Measurements from ENCODE around the gene DNMBP. TPM values are rescaled to one million over a fixed set of nuclear protein-coding genes. Genes with fewer than 3 reads are reported as not detected.

DNMBP gene
- total and polyA plus RNA-seq, 2 of the 8 experiments (the other 6 are each of a cell fraction or from before 2014, with no cell fraction given) = 19.1 to 26.4 TPM

- Histone ChIP-seq H3K27ac (ENCODE audit: low read depth, low read length) (no peak overlapping the region), H4K20me1 (replicated peaks in 1 of 2; ENCODE audit: control insufficient read depth in 1 of 2, insufficient read depth in 2 of 2, low read length in 2 of 2) (no peaks in the 10 kb centered on the region)
- TF ChIP-seq RNF2 (IDR thresholded peaks at IDR 0.05; ENCODE audit: borderline replicate concordance, low read depth, low read length, missing control alignments, poor library complexity, severe bottlenecking) (no peak), CEBPB (IDR thresholded peaks at IDR 0.05; ENCODE audit: low read depth, low read length) (no peak), NRF1 (IDR thresholded peaks at IDR 0.05; ENCODE audit: low read depth, low read length) (no peak), JUN (IDR thresholded peaks at IDR 0.05; ENCODE audit: low read depth, low read length) (no peak), EGR1 (IDR thresholded peaks at IDR 0.05; ENCODE audit: borderline replicate concordance, low read depth, low read length) (no peak), TEAD4 (IDR thresholded peaks at IDR 0.05; ENCODE audit: low read depth, low read length) (no peak), FOSL1 (IDR thresholded peaks at IDR 0.05; ENCODE audit: insufficient read depth, low read depth, low read length) (no peak), SIN3A (conservative IDR thresholded peaks at IDR 0.05 in 1 of 2, IDR thresholded peaks at IDR 0.05 in 1 of 2; ENCODE audit: low read depth in 1 of 2, low read length in 2 of 2) (no peak), ASH2L (IDR thresholded peaks at IDR 0.05; ENCODE audit: low read length) (no peak), MAX (IDR thresholded peaks at IDR 0.05) (no peak), GTF2F1 (IDR thresholded peaks at IDR 0.05; ENCODE audit: borderline replicate concordance, low read depth, low read length) (no peak), CHD2 (IDR thresholded peaks at IDR 0.05; ENCODE audit: low read length) (no peak)
These were observed 14.5 kb downstream of the DNMBP start for GRCh38 chr10:99995269-99995668.

More at GRCh38 chr10:99995269-99995668, 14.5 kb downstream of the DNMBP start:
- H3K79me2 ChIP-seq (ENCODE audit: control insufficient read depth in 1 of 2, insufficient read depth in 2 of 2, low read length in 2 of 2) = no peaks in the 10 kb centered on the region
- H2BK5ac ChIP-seq (ENCODE audit: low read depth, low read length) = no peak overlapping the region
- no peak overlapping the region for H3K56ac ChIP-seq (replicated peaks; ENCODE audit: insufficient read length, low read depth, low read length)
- no peak overlapping the region for H2AK5ac ChIP-seq (ENCODE audit: low read depth, low read length)
- no peak overlapping the region for H3K4ac ChIP-seq (replicated peaks; ENCODE audit: insufficient read length, low read depth, low read length)
- no peak overlapping the region for H4K91ac ChIP-seq (replicated peaks; ENCODE audit: insufficient read length, low read length)
- H2BK15ac ChIP-seq (ENCODE audit: low read length) = no peak overlapping the region
- H2BK20ac ChIP-seq (ENCODE audit: low read length) = no peak overlapping the region
- H3K79me1 ChIP-seq (ENCODE audit: low read depth, low read length) = peaks cover 2% of the 10 kb centered on the region
- H3K9ac ChIP-seq (replicated peaks in 1 of 4; ENCODE audit: extremely low read depth in 1 of 4, low read depth in 3 of 4, low read length in 3 of 4) = no peak overlapping the region
- H3K4me2 ChIP-seq (ENCODE audit: insufficient read depth in 1 of 2, low read depth in 2 of 2, low read length in 2 of 2) = no peak overlapping the region
- H3K9me3 ChIP-seq (ENCODE audit: insufficient read depth in 2 of 2, low read depth in 1 of 2, low read length in 1 of 2) = no peaks in the 10 kb centered on the region
- H3K36me3 ChIP-seq (ENCODE audit: control insufficient read depth in 2 of 4, insufficient read depth in 4 of 4, low read length in 3 of 4) = no peaks in the 10 kb centered on the region
- no peak for DNase-seq (ENCODE audit: low read depth in 1 of 2, low spot score in 2 of 2)
- no peak overlapping the region for H3K14ac ChIP-seq (ENCODE audit: insufficient read length)
- H3K4me1 ChIP-seq (replicated peaks in 1 of 4; ENCODE audit: control insufficient read depth in 3 of 4, insufficient read depth in 4 of 4, low read length in 3 of 4) = peaks cover 1 to 3% (median 2%) of the 10 kb centered on the region in 4 experiments; a peak in 4 of 7 replicates
- no peak overlapping the region for H2BK12ac ChIP-seq (ENCODE audit: low read depth, low read length)
- no peak overlapping the region for H2AFZ ChIP-seq (ENCODE audit: low read length)
- H3K27me3 ChIP-seq (replicated peaks in 1 of 4; ENCODE audit: control insufficient read depth in 3 of 4, extremely low read depth in 1 of 4, insufficient read depth in 3 of 4, low read length in 3 of 4) = no peaks in the 10 kb centered on the region
- H2BK120ac ChIP-seq (replicated peaks; ENCODE audit: low read depth, low read length) = no peak overlapping the region
- H3K23ac ChIP-seq (ENCODE audit: insufficient read length) = no peak overlapping the region
- 97% methylated on average over 3 of the region's 3 CpGs; no CpG with 5 or more reads in 1 of the 2 experiments for WGBS, 2 experiments (ENCODE audit: extremely low coverage in 1 of 2, insufficient coverage in 1 of 2, insufficient read length in 1 of 2, insufficient replicate concordance in 2 of 2, low coverage in 1 of 2, low lambda C conversion rate in 2 of 2, missing lambda C conversion rate in 1 of 2)
- ChIA-PET POLR2A (ENCODE audit: partially characterized antibody) (interaction anchor here (1.0 to 1.7 kb wide), 3 partner anchors 12 to 81 kb away, joined by 3 read pairs; no protein-coding TSS in a partner anchor), CTCF (ENCODE audit: partially characterized antibody) (interaction anchor here (1.2 to 8.9 kb wide), 3 partner anchors 11 to 82 kb away, joined by 3 to 57 read pairs (median 6); partner anchors contain the start of gene DNMBP)
- no peak overlapping the region for H4K8ac ChIP-seq (ENCODE audit: extremely low read depth, insufficient read depth, low read length)
- no peak overlapping the region for H3K18ac ChIP-seq (ENCODE audit: extremely low read depth, low read length)
- H4K5ac ChIP-seq (ENCODE audit: insufficient read length, low read depth, low read length) = no peak overlapping the region
- no peak for FAIRE-seq
- H3K23me2 ChIP-seq (ENCODE audit: low read depth, low read length) = no peaks in the 10 kb centered on the region
- no peak overlapping the region for H3K4me3 ChIP-seq (ENCODE audit: extremely low read depth in 1 of 4, insufficient read depth in 2 of 4, low read depth in 3 of 4, low read length in 4 of 4)

All from H1 (cell line).